HG02678 (cell line): ENCODE measurements around the gene NSD1.

ENCODE experiments used
- ATAC-seq: cut with Tn5 transposase; IDR thresholded peaks from one replicate; pipeline ENCODE4 v1.9.1; 2021; ENCODE audit warnings: mild to moderate bottlenecking, moderate library complexity; ENCODE audit not compliant: unreplicated experiment

The NSD1 gene

DNA sequence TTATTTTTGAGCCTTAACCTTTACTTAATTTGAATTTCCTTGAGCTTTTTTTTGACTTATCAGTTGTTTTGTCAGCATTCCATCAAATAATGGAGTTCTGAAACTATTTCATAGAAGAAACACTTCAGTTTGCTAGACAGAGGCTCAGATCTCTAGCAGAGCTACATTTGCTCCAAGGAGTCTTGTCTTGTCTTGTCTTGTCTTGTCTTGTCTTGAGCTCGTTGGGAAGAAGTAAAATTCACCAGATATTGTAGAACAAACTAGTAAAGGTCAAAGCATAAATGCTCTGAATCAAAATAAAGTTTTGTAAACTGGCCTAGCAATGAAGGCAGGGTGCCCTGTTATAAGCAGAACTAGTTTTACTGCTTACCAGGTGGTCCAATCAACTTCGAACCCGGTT is 136.4 kb downstream of the NSD1 start:
- ATAC-seq, result no peak

DNA sequence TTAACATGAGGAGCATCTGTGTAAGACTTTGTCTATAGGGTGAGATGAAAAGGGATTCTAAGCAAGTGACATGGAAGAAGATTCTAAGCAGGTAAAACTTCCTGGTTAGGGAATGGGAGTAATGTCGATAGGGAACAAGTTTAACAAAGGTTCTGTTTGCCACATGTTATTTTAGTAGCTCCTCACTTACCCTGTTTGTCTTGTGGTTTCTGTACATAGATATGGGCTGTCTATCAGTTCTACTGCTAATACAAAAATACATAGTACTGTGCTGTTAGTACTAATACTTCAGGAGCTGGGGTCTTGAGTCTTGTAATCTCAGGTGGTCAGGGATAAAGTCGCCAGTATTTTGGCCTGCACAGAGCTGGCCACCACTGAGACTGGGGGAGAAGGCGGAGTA is 137.1 kb downstream of the NSD1 start:
- no peak for ATAC-seq

DNA sequence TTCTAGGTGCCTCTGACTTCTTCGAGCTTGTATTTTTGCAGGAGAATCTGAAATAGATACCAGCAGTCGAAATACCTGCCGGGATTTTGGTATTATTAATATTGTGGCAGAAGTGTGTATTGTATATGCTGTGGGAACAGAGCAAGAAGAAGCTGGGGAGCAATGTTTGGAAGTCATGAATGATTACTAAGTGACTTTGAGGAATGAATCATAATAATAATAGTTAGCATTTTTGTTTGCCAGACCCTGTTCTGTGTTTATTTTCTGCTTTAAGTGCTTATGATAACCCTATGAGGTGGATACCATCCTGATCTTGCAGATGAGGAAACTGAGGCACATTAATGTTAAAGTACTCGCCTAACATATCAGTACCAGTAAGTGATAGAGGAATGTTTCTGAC is 137.5 kb downstream of the NSD1 start:
- no peak for ATAC-seq

DNA sequence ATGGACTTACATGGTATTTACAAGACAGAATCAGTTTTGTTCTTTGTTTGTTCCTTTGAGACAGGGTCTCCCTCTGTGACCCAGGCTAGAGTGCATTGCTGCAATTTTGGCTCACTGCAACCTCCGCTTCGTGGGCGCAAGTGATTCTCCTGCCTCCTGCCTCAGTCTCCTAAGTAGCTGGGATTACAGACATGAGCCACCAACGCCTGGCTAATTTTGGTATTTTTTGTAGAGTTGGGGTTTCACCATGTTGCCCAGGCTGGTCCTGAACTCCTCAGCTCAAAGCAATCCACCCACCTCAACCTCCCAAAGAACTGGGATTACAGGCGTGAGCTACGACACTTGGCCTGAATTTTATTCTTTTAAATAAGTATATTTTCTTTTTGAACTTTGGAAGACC is 142.3 kb downstream of the NSD1 start:
- no peak for ATAC-seq

DNA sequence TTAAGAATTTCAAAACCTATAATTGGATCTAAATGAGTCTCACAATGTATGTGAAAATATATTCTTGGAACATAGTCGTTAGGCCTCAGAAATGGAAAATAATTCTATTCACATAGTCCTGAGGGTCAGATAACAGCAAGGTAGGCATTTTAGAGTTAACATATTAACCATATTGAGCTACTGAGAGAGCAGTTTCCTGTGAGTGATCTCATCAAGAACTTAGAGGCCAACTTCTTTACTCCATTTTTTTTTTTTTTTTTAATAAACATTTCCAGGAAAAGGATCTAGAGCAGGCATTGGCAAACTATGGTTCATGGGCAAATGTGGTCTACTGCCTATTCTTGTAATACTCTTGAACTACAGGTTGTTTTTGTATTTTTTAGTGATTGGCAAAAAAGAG is 143.3 kb downstream of the NSD1 start:
- ATAC-seq, result no peak

DNA sequence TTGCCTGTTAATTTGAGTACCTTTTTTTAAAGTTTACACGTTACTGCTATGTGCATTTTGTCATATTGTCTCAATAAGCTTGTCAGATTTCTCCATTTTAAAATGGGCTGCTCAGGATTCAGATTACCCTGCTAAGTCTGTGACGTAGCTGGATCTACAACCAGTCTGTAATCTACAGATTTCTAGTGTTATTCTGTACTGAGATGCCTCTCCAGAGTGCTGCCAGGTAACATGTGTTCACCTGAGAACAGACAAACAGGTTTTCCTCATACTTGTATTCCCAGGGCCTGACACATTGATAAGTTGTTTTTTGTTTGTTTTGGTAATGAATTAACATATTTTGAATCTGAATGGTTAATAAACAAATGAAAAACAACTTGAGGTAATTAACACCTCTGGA is 154.6 kb downstream of the NSD1 start:
- ATAC-seq, result no peak

DNA sequence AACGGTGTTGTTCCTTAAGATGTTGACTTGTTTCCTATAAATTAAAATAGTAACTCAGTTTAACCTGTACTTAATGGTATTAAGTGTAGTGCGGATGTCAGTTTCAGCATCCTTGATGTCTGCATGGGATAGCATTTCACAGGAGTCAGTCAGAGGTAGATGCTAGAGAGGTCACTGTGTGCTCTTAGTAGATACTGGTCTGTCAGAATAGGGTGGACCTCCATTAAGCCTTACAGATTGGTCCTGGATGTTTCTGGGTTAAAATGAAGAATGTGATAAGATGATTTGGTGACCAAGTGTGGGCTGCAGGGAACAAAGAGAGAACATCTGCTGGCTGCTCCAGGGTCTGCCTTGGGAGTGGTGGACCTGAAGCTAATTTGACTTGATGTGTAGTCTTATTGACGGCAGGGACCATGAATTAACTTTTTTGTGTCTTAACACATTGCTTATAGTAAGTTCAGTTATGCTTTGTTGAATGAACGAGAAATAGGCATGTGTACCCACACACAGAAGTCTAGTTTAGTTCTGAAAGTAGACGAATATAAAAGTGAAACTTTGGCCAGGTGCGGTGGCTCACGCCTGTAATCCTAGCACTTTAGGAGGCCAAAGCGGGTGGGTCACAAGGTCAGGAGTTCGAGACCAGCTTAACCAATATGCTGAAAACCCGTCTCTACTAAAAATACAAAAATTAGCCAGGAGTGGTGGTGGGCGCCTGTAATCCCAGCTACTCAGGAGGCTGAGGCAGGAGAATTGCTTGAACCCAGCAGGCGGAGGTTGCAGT is 157.4 kb downstream of the NSD1 start:
- ATAC-seq, result no peak

DNA sequence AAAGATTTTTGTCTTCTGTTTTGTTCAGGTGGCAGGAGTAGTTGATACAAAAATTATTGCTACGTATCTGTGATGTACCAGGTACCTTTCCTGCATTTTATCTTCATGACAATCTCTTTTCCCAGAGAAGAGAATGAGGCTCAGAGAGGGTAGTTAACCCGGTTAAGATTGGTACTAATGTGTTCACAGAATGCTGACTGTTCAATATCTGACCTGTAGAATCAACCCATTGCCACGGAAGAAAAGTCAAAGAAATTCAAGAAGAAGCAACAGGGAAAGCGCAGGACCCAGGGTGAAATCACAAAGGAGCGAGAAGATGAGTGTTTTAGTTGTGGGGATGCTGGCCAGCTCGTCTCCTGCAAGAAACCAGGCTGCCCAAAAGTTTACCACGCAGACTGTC is 158.2 kb downstream of the NSD1 start:
- ATAC-seq, result no peak

DNA sequence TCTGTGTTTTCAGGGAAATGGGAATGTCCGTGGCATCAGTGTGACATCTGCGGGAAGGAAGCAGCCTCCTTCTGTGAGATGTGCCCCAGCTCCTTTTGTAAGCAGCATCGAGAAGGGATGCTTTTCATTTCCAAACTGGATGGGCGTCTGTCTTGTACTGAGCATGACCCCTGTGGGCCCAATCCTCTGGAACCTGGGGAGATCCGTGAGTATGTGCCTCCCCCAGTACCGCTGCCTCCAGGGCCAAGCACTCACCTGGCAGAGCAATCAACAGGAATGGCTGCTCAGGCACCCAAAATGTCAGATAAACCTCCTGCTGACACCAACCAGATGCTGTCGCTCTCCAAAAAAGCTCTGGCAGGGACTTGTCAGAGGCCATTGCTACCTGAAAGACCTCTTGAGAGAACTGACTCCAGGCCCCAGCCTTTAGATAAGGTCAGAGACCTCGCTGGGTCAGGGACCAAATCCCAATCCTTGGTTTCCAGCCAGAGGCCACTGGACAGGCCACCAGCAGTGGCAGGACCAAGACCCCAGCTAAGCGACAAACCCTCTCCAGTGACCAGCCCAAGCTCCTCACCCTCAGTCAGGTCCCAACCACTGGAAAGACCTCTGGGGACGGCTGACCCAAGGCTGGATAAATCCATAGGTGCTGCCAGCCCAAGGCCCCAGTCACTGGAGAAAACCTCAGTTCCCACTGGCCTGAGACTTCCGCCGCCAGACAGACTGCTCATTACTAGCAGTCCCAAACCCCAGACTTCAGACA is 160.4 kb downstream of the NSD1 start:
- no peak for ATAC-seq

DNA sequence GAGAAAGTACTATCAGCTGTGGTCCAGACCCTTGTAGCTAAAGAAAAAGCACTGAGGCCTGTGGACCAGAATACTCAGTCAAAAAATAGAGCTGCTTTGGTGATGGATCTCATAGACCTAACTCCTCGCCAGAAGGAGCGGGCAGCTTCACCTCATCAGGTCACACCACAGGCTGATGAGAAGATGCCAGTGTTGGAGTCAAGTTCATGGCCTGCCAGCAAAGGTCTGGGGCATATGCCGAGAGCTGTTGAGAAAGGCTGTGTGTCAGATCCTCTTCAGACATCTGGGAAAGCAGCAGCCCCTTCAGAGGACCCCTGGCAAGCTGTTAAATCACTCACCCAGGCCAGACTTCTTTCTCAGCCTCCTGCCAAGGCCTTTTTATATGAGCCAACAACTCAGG is 161.1 kb downstream of the NSD1 start:
- no peak for ATAC-seq

DNA sequence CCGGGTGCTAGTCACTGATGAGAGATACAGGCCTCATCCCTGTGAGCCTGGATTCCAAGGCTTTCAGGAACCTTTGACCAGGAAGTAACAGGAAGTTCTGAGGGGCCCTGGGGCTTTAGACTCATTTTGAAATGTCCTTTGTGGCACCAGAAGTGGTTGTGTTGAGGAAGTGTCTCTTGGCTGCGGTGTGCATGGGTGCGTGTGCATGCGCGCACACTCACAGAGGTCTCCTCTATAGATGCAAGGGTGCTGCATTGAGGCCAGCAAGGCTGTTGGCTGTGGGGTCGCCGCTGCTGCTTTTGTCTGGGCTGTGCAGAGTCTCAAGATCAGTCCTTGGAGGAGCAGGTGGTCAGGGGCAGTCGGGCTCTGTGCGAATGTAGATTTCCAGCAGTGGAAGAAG is 162.4 kb downstream of the NSD1 start:
- ATAC-seq, result no peak

DNA sequence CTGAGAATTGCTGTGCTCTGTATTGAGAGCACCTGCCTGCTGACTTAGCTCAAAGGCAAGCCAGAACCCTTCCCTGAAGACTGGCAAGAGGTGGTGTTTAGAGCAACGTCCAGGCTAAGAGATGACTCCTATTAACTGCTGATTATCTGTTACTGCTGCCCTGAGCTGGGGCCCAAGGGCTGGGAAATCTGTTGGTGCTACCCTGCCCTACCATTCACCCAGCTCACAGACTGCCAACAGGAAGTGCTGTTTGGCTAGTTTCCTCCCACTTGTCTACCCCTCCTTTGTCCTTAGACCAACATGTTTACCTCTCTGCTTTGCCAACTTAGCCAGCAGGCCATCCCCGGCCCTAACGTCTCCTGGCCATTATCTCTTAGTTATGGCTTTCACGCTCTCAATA is 163.0 kb downstream of the NSD1 start:
- no peak for ATAC-seq

DNA sequence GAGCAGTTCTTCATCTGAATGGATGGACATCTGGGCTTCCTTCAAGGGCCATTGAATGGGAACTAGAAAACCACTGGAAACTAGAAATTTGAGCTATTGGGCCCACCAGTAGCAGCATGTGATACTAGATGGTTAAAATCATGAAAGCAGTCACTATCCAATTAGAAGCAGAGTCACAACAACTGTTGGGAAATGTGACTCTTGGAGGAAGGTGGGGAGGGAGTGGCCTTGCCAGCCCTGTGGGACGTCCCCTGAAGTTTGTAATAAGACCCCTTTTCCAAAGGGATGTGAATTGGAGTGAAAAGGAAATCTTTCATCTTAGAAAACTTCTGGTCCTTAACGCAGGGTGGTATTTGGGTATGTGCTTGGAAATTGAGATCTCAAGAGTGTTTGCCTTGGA is 164.3 kb downstream of the NSD1 start:
- no peak for ATAC-seq

DNA sequence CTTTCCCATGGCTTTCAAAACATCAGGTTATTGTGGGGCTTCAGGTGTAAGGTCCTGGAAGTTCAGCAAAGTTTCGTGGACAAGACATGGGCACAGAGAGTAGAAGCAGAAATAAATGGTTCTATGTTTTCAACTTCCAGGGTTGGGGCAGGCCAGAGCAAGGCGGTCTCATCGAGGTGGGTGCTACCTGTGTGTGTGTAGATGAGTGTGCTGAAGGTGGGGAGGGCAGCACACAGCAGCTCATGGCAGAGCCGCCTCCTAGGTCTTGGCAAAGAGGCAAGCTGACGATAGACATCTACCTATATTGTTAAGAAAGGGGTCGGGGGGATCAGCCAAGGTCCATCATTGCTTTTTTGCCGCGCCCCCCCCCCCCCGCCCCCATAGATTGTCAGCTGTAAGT is 166.1 kb downstream of the NSD1 start:
- ATAC-seq, result no peak

DNA sequence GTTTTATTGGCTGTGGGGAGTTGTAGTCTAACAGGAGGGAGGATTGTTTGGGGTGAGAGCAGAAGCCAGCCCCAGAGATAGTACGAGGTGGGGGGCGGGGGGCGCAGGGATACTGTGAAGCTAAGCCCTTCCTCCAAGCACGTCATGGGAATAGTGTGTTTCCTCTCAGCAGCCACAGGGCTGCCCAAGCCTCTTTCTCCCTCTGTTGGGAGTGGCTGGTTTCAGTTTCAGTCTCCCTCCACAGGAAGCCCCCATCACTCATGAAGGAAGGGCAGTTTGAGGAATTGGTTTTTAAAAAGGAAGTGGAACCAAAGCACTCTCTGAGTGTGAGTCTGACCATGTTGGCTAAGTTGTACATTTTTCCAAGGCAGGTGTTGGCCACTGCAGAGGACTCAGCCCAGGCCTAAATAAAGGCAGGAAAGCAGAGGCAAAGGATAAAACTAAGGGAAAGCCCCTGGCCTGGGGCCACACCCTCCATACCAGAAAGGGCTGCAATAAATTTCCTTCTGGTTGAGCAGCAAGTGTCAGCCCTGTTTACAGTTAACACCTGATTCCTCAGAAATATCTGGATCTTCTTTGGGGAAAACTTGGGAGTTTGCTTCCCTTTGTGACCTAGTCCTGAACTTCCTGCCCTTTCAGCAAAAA is 166.8 kb downstream of the NSD1 start:
- peak; percentile 39 for ATAC-seq

DNA sequence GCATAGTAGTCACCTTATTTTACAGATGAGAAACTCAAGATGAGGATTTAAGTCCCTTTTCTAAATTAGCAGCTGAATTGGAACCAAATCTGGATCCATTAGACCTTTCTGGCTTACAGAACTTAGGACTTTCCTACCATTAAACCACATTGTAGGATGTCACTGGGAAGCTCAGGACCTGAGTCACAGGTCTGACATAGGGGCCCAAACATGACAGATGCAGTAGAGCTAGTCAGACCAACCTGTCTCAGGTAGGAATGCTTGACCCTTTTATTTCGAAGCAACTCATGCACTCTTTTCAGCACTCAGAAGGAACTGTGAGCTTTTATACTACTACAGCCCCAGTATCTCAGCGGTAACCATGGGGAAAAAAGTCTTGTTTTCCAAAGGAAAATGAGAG is 167.4 kb downstream of the NSD1 start:
- ATAC-seq, result no peak

DNA sequence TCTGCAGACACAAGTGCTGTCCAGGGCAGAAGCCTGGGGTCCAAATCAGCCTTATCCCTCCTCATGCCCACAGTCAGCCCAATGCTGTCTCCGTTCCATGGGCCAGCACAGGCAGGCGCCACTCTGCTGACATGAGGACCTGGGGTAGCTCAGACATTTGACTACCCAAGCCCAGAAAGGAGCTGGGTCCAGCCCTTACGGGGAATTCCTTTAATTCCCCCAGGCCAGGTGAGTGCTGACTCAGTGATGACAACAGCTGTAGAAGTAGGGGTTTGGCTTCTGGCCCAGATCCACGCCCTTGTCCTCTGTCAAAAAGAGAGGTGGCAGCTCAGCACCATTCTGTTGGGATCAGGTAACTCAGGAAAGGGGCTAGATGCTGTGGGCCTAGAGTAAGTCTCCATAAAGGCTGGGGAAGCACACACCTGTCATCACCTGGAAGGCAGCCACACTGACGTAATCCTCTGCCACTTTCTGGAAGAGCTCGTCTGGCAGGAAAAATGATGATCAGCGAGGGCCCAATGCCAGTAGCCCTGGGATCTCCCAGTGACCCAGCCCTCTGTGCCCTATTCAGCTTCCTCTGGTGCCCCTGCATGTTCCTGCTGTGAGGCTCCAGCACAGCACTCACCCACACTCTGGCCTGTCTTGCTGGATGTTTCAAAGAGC is 168.1 kb downstream of the NSD1 start:
- ATAC-seq, result no peak

DNA sequence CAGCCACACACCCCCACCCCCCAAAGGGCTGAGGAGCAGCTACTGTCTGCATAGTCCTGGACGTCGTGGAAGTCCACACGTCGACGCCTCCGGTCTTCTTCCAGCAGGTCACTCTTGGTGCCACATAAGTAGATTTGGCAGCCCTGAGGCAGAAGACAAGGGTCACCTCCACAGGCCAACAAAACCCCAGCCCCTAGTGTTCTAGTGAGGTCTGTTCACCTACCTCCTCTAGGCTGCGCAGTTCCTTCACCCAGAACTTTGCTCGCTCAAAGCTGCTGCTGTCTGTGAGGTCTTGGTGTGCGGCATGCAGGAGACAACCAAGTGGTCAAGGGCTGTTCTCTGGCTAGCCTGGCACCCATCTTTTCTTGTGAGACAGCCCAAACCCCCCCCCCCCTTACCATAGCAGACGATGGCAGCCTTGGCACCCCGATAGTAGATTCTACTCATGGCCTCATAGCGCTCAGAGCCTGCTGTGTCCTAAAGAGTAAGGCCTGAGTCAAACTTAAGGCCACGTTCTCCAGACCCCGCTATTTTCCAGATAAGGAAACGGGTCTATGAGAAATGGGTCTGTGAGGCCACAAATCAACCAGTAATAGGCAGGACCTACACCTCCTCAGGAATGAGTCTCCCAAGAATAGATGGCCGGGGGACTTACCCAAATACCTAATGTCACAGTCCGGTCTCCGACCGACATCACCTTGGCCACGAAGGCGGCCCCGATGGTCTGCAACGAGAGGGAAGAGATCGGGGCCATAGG is 169.0 kb downstream of the NSD1 start:
- no peak for ATAC-seq

DNA sequence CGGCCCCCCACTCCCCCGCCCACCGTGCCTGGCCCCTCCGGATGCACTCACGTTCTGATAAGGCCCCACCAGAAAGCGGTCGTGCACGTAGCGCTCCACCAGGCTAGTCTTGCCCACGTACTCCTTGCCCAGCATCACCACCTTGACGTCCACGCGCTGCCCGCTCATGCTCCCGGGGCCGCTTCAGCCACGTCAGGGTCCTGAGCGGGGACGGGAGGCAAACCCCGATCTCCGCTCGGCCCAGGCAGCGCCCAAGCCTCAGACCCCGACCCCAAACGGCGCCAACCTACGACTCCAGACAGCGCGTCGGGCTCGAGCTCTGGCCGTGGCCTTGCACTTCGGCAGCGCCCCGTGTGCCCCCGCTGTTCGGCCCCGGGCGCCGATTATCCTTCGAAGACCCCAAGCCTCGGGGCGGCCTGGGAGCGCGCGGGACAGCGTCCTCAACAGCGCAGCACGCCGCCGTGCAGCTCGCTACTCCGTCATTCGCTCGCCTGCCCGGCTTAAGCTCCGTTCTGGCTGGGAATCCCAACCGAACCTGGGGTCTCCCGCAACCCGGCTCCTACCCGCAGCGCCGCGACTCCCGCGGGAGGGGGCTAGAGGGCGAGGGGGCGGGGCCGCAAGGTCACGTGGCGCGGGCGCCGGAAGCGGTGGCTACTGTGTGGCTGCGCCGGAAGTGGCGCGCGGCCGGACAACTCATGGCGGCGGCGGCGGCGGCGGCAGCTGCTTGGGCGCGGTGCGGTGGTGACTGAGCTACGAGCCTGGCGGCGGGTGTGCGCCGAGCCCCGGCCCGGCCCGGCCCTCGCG is 169.8 kb downstream of the NSD1 start, which contains the start of the genes PRELID1 and RAB24:
Gene PRELID1 (plus strand): TSS at position 679 of the 804 bp plus-strand sequence. CDS start 187 bp downstream, outside the sequence.
Gene RAB24 (minus strand): TSS at position 599 of the 804 bp plus-strand sequence. CDS start 431 bp downstream, at position 168.
- ATAC-seq, result peak; percentile 67
